Upper lobe of left lung (tissue), 6 donors: ENCODE results near the gene SPG11. TPM values are rescaled to one million over a fixed set of nuclear protein-coding genes. Genes with fewer than 3 reads are reported as not detected.

Experiments
- ATAC-seq, 2 donors: fragments of 200-7000 bp; cut with Tn5 transposase; one replicate each; pipeline ENCODE4 v1.9.1; 2022; ENCODE audit warnings: mild to moderate bottlenecking in 2 of 2, moderate library complexity in 2 of 2; ENCODE audit not compliant: low FRiP score in 2 of 2
- DNase-seq, 2 donors: peaks; one replicate each; pipeline ENCODE4 v3.0.0-alpha.2; 2019 to 2020
- H3K27ac ChIP-seq, 4 donors: fragments of 200-600 bp; sonication (generic); one replicate each; pipeline ENCODE4 v1.5.1; 2016 to 2019
- H3K27me3 ChIP-seq, 4 donors: fragments of 200-600 bp; sonication (generic); one replicate each; pipeline ENCODE4 v1.5.1; 2017 to 2019
- H3K36me3 ChIP-seq, 4 donors: fragments of 200-600 bp; sonication (generic); one replicate each; pipeline ENCODE4 v1.5.1; 2016 to 2019
- H3K4me1 ChIP-seq, 4 donors: fragments of 200-600 bp; sonication (generic); one replicate each; pipeline ENCODE4 v1.5.1; 2018 to 2019
- H3K4me3 ChIP-seq, 4 donors: fragments of 200-600 bp; sonication (generic); one replicate each; pipeline ENCODE4 v1.5.1; 2017 to 2019; ENCODE audit warnings: mild to moderate bottlenecking in 2 of 4, moderate library complexity in 1 of 4
- H3K9me3 ChIP-seq, 4 donors: fragments of 200-600 bp; sonication (generic); one replicate each; pipeline ENCODE4 v1.5.1; 2018 to 2019
- CTCF ChIP-seq, 6 experiments: fragments of 450-650 bp in 4 of 6; fragments of 200-600 bp in 2 of 6; sonication (generic) in 2 of 6; IDR thresholded peaks; one replicate each; pipeline ENCODE4 v1.5.1; 2016 to 2019; ENCODE audit warnings: antibody characterized with exemption in 6 of 6
- EP300 ChIP-seq, 4 donors: sonication (generic); formaldehyde crosslinking; IDR thresholded peaks; one replicate each; pipeline ENCODE4 v1.5.1; 2017; ENCODE audit warnings: antibody characterized with exemption in 4 of 4, control low read depth in 2 of 4
- POLR2A ChIP-seq, 4 donors: fragments of 450-650 bp; IDR thresholded peaks; one replicate each; pipeline ENCODE4 v1.5.1; 2016 to 2017; ENCODE audit warnings: antibody characterized with exemption in 4 of 4, mild to moderate bottlenecking in 2 of 4
- POLR2AphosphoS5 ChIP-seq, 2 donors: sonication (generic); formaldehyde crosslinking; IDR thresholded peaks; one replicate each; pipeline ENCODE4 v1.5.1; 2017; ENCODE audit warnings: antibody characterized with exemption in 2 of 2
- WGBS, 2 donors: methylation state at CpG; one replicate each; pipeline ENCODE4 v1.1.5; 2017 to 2018; 5-methylcytosine and 5-hydroxymethylcytosine counted together
- total RNA-seq, 6 donors: library from RNA; depleted of rRNA in 4 of 6; stranded (reverse); fragments of >200 nt in 4 of 6; gene quantifications; one replicate each; pipeline versions ENCODE4 v1.1.0 to v1.2.1, GENCODE V29; 2016 to 2021
- donor health status: DM: no; HTN: no; CAD: no; lungs with moderate emphysema.
- donor health status: DM: no; HTN: yes; CAD: no; lungs with severe emphysema.

Gene SPG11
- total RNA-seq, 6 donors from 2014 or later, result 81.6 to 161 (median 97.4) TPM

DNA sequence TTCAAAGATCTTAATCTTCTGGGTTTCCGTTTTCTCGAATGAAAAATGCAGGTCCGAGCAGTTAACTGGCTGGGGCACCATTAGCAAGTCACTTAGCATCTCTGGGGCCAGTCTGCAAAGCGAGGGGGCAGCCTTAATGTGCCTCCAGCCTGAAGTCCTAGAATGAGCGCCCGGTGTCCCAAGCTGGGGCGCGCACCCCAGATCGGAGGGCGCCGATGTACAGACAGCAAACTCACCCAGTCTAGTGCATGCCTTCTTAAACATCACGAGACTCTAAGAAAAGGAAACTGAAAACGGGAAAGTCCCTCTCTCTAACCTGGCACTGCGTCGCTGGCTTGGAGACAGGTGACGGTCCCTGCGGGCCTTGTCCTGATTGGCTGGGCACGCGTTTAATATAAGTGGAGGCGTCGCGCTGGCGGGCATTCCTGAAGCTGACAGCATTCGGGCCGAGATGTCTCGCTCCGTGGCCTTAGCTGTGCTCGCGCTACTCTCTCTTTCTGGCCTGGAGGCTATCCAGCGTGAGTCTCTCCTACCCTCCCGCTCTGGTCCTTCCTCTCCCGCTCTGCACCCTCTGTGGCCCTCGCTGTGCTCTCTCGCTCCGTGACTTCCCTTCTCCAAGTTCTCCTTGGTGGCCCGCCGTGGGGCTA lies 47.8 kb upstream of the SPG11 start, which contains the start of the genes B2M and PATL2:
B2M (plus strand) TSS at position 422 of the 647 bp plus-strand sequence; CDS start at position 452, 30 bp downstream.
PATL2 (minus strand) TSS at position 228 of the 647 bp plus-strand sequence. CDS start 34,833 bp downstream, outside the sequence.
- WGBS, 2 donors, result 0 to 1% methylated on average over 29 to 36 of the region's 37 CpGs
- Histone ChIP-seq H3K36me3 (peaks cover 8 to 20% (median 12%) of the 10 kb centered on the region in 4 donors), H3K4me1 (peaks cover 28 to 55% (median 41%) of the 10 kb centered on the region in 4 donors), H3K27me3 (no peaks in the 10 kb centered on the region), H3K9me3 (no peaks in the 10 kb centered on the region), H3K4me3 (peak within 1 kb of the TSS; percentile 67 to 87 (median 68)), H3K27ac (peak within 1 kb of the TSS; percentile 99 to 100 (median 100))
- TF ChIP-seq CTCF (IDR thresholded peaks at IDR 0.05), result peak in 2 of 6 experiments; percentile 15 to 24
- peak; percentile 99 to 100 (median 100) for TF ChIP-seq POLR2A (IDR thresholded peaks at IDR 0.05)
- TF ChIP-seq EP300 (IDR thresholded peaks at IDR 0.05), result peak in 1 of 4 donors; percentile 95
- peak; percentile 100 for TF ChIP-seq POLR2AphosphoS5 (IDR thresholded peaks at IDR 0.05)
- peak; percentile 91 to 95 for DNase-seq
- ATAC-seq, result peak; percentile 95 to 96

- Histone ChIP-seq H3K4me1 (peaks cover 21 to 47% (median 34%) of the 10 kb centered on the region in 4 donors), H3K36me3 (peaks cover under 1 to 12% (median 4%) of the 10 kb centered on the region in 4 donors), H3K9me3 (no peaks in the 10 kb centered on the region), H3K27ac (peak overlapping the region; percentile 99 to 100 (median 100)), H3K4me3 (peak overlapping the region; percentile 61 to 87 (median 68)), H3K27me3 (no peaks in the 10 kb centered on the region)
- no peak for ATAC-seq
- WGBS, 2 donors, result 13 to 22% methylated on average over 11 of the region's 11 CpGs
- peak in 1 of 4 donors; percentile 47 for TF ChIP-seq POLR2A (IDR thresholded peaks at IDR 0.05)
- TF ChIP-seq POLR2AphosphoS5 (IDR thresholded peaks at IDR 0.05), result peak; percentile 31 to 51
- peak in 4 of 6 experiments; percentile 5 to 9 (median 8) for TF ChIP-seq CTCF (IDR thresholded peaks at IDR 0.05)
- no peak for TF ChIP-seq EP300 (IDR thresholded peaks at IDR 0.05)
- DNase-seq, result peak in 1 of 2 donors; percentile 71
Observed at GRCh38 chr15:44710236-44711095, 47.0 kb upstream of the SPG11 start.

DNA sequence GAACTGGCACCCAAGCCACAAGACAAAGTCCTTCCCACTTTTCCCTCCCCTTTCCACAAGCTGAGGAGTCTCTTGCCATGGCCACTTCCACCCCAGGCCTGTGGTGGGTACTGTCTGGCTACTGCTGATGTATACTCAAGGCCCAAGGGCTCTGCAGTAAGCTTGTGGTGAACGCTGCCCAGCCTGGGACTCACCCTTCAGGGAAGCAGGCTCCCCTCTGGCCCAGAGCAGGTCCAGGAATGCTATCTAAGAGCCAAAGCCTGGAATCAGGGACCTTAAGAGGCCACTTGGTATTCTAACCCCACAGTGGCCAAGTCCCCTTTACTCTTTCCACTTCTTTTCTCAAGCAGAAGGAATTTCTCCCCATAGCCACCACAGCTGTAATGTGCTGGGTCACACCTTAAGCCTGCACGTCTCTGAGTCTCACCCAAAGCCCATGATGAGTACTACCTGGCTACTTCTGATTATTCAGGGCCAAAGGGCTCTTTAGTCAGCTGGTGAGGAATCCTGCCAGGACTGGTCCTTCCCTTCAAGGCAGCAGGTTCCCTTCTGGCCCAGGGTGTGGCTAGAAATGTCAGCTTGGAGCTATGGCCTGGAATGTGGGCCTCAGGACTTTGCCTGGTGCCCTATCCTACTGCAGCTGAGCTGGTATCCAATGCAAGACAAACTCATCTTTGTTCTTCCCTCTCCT lies 43.6 kb upstream of the SPG11 start:
- TF ChIP-seq CTCF (IDR thresholded peaks at IDR 0.05) (no peak), EP300 (IDR thresholded peaks at IDR 0.05) (no peak), POLR2AphosphoS5 (IDR thresholded peaks at IDR 0.05) (peak in 1 of 2 donors; percentile 16), POLR2A (IDR thresholded peaks at IDR 0.05) (no peak)
- peaks cover 3 to 21% (median 14%) of the 10 kb centered on the region in 4 donors for H3K4me1 ChIP-seq
- no peak overlapping the region for H3K4me3 ChIP-seq
- H3K36me3 ChIP-seq, result no peaks in the 10 kb centered on the region
- DNase-seq (peak in 1 of 2 donors; percentile 83), ATAC-seq (no peak)
- 57 to 66% methylated on average over 1 to 2 of the region's 2 CpGs for WGBS, 2 donors
- peak overlapping the region in 3 of 4 donors; percentile 48 to 59 (median 55) for H3K27ac ChIP-seq
- no peaks in the 10 kb centered on the region for H3K9me3 ChIP-seq
- no peaks in the 10 kb centered on the region for H3K27me3 ChIP-seq

DNA sequence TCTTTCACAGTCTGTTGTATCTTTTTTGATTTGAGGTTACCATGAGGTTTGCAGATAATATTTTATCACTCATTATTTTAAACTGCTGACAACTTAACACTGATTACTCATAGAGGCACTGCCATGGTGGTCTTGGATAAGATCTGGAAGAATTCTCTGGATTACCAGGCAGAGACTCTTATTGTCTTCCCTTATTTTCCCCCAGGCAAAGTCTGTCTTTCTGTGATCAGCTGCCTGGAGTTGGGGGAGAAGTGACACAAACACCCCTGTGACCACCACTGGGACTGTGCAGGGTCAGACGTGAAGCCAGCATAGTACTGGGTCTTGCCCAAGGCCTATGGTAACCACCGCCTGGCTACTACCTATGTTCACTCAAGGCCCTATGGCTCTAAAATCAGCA lies 42.9 kb upstream of the SPG11 start:
- Histone ChIP-seq H3K9me3 (no peaks in the 10 kb centered on the region), H3K4me3 (no peak overlapping the region), H3K27ac (peak overlapping the region in 3 of 4 donors; percentile 48 to 59 (median 55)), H3K27me3 (no peaks in the 10 kb centered on the region), H3K36me3 (no peaks in the 10 kb centered on the region), H3K4me1 (peaks cover 3 to 21% (median 14%) of the 10 kb centered on the region in 4 donors)
- no peak for TF ChIP-seq POLR2AphosphoS5 (IDR thresholded peaks at IDR 0.05)
- no peak for TF ChIP-seq POLR2A (IDR thresholded peaks at IDR 0.05)
- TF ChIP-seq CTCF (IDR thresholded peaks at IDR 0.05), result no peak
- TF ChIP-seq EP300 (IDR thresholded peaks at IDR 0.05), result no peak
- WGBS, 2 donors, result 95% methylated on average over 2 of the region's 2 CpGs; no CpG with 5 or more reads in 1 of the 2 donors
- DNase-seq (no peak), ATAC-seq (no peak)
